RWPE2 (cell line): ENCODE measurements around the gene KRTAP5-1.

Experiments
- ATAC-seq: fragments of 200-7000 bp; cut with Tn5 transposase; 3 replicates; pipeline ENCODE4 v1.9.1; 2021; ENCODE audit warnings: low read depth
- DNase-seq: peaks from one replicate; pipeline ENCODE4 v3.0.0-alpha.2; 2020; ENCODE audit warnings: low spot score
- H3K27ac ChIP-seq: fragments of 450-650 bp; 2 replicates; pipeline ENCODE4 v1.5.1; 2017; ENCODE audit warnings: mild to moderate bottlenecking; ENCODE audit not compliant: poor library complexity, severe bottlenecking
- H3K27me3 ChIP-seq: fragments of 250-450 bp; sonication (Bioruptor Pico); 2 replicates; pipeline ENCODE4 v1.5.1; 2021; ENCODE audit warnings: mild to moderate bottlenecking, moderate library complexity; ENCODE audit not compliant: insufficient read depth, poor library complexity, severe bottlenecking
- H3K36me3 ChIP-seq: fragments of 250-450 bp; sonication (Bioruptor Pico); 2 replicates; pipeline ENCODE4 v1.5.1; 2020; ENCODE audit warnings: low read depth, mild to moderate bottlenecking, moderate library complexity
- H3K4me1 ChIP-seq: fragments of 250-450 bp; sonication (Bioruptor Pico); 2 replicates; pipeline ENCODE4 v1.5.1; 2021; ENCODE audit warnings: mild to moderate bottlenecking, moderate library complexity; ENCODE audit not compliant: insufficient read depth, poor library complexity, severe bottlenecking
- H3K4me3 ChIP-seq: fragments of 250-450 bp; sonication (Bioruptor Pico); 2 replicates; pipeline ENCODE4 v1.5.1; 2021; ENCODE audit warnings: mild to moderate bottlenecking, moderate library complexity; ENCODE audit not compliant: severe bottlenecking
- H3K9me3 ChIP-seq: fragments of 250-450 bp; sonication (Bioruptor Pico); 2 replicates; pipeline ENCODE4 v1.5.1; 2021; ENCODE audit warnings: mild to moderate bottlenecking, moderate library complexity; ENCODE audit not compliant: severe bottlenecking
- TF ChIP-seq, protein P1 (sequence below): fragments of 450-650 bp; IDR thresholded peaks from one replicate; pipeline ENCODE4 v1.5.1; 2017; ENCODE audit warnings: mild to moderate bottlenecking, moderate library complexity; ENCODE audit not compliant: poor library complexity, severe bottlenecking

The KRTAP5-1 gene

DNA sequence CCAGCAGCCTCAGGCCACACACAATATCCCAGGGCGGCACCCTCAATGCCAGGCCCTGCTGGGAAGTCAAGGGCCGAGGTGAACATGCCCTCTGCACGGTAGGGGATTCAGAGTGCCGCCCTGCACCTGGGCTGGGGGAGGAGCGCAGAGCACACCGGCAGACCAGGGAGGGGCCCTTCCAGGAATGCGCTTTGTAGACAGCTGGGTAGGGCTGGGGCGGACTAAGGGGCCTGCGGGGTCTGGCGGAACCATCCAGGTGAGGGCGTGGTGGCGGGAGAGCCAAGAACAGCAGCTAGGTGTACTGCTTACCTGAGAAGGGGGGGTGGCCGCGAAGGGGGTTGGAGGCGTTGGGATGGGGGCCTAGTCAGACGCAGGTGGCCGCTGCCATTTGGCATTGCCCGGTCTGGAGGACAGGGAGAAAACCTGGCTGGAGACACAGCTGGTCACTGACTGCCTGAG, 39.0 kb downstream of the KRTAP5-1 start:
- TF ChIP-seq, protein P1, sequence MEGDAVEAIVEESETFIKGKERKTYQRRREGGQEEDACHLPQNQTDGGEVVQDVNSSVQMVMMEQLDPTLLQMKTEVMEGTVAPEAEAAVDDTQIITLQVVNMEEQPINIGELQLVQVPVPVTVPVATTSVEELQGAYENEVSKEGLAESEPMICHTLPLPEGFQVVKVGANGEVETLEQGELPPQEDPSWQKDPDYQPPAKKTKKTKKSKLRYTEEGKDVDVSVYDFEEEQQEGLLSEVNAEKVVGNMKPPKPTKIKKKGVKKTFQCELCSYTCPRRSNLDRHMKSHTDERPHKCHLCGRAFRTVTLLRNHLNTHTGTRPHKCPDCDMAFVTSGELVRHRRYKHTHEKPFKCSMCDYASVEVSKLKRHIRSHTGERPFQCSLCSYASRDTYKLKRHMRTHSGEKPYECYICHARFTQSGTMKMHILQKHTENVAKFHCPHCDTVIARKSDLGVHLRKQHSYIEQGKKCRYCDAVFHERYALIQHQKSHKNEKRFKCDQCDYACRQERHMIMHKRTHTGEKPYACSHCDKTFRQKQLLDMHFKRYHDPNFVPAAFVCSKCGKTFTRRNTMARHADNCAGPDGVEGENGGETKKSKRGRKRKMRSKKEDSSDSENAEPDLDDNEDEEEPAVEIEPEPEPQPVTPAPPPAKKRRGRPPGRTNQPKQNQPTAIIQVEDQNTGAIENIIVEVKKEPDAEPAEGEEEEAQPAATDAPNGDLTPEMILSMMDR, result no peak
- H3K27me3 ChIP-seq, result peaks cover 32% of the 10 kb centered on the region
- H3K9me3 ChIP-seq, result no peaks in the 10 kb centered on the region
- no peaks in the 10 kb centered on the region for H3K4me1 ChIP-seq
- no peak for ATAC-seq
- H3K4me3 ChIP-seq, result no peak overlapping the region
- DNase-seq, result no peak
- H3K36me3 ChIP-seq, result no peaks in the 10 kb centered on the region
- no peak overlapping the region for H3K27ac ChIP-seq

- DNase-seq (no peak), ATAC-seq (no peak)
- no peaks in the 10 kb centered on the region for H3K9me3 ChIP-seq
- TF ChIP-seq, protein P1, result no peak
- peaks cover 32% of the 10 kb centered on the region for H3K27me3 ChIP-seq
- H3K4me3 ChIP-seq, result no peak overlapping the region
- H3K4me1 ChIP-seq, result no peaks in the 10 kb centered on the region
- H3K36me3 ChIP-seq, result no peaks in the 10 kb centered on the region
- H3K27ac ChIP-seq, result no peak overlapping the region
Observed at GRCh38 chr11:1545432-1545831, 39.7 kb downstream of the KRTAP5-1 start.

- TF ChIP-seq, protein P1, result no peak
- H3K27ac ChIP-seq, result no peak overlapping the region
- ATAC-seq, result no peak
- H3K4me3 ChIP-seq, result no peak overlapping the region
- H3K4me1 ChIP-seq, result no peaks in the 10 kb centered on the region
- peaks cover 32% of the 10 kb centered on the region for H3K27me3 ChIP-seq
- no peaks in the 10 kb centered on the region for H3K36me3 ChIP-seq
- H3K9me3 ChIP-seq, result no peaks in the 10 kb centered on the region
- no peak for DNase-seq
Observed at GRCh38 chr11:1544536-1544935, 40.5 kb downstream of the KRTAP5-1 start.

DNA sequence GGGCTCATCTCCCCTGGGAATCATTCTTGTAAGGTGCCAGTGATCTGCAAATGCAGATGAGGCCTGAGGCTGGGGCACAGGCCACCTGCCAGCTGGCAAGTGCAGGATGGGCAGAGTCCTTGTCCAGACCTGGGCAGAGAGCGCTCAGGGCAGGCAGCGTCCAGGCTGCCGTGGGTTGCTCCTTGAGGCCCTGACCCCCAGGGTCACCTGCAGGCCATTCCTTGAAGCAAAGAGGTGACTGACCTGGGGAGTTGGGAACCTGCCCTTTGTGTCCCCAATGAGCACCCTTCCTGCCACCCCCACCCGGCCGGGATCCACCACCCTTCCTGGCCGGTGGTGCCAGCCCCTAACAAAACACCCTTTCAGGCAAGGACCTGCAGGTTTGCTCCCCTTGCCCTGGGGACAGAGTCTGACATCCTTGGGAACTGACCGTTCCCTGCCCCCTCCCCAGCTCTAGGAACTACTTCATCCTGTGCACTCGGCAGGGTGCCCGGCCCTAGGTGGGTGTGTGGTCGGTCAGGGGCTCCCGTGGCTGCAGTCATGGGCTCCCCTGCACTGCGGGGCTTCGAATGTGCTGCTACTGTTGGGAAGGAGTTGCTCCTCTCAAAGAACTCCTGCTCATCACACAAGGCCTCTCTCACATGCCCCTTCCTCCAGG, 41.3 kb downstream of the KRTAP5-1 start:
- no peak for ATAC-seq
- DNase-seq, result no peak
- Histone ChIP-seq H3K9me3 (no peaks in the 10 kb centered on the region), H3K27ac (no peak overlapping the region), H3K4me3 (no peak overlapping the region), H3K4me1 (no peaks in the 10 kb centered on the region), H3K36me3 (no peaks in the 10 kb centered on the region), H3K27me3 (peaks cover 32% of the 10 kb centered on the region)
- TF ChIP-seq, protein P1, result no peak

- H3K27ac ChIP-seq, result no peak overlapping the region
- DNase-seq (no peak), ATAC-seq (no peak)
- TF ChIP-seq, protein P1, result no peak
- H3K4me1 ChIP-seq, result no peaks in the 10 kb centered on the region
- no peaks in the 10 kb centered on the region for H3K36me3 ChIP-seq
- no peak overlapping the region for H3K4me3 ChIP-seq
- H3K27me3 ChIP-seq, result peaks cover 23% of the 10 kb centered on the region
- H3K9me3 ChIP-seq, result no peaks in the 10 kb centered on the region
Observed at GRCh38 chr11:1542267-1542666, 42.8 kb downstream of the KRTAP5-1 start.
